GM18505 (cell line): ENCODE measurements around the gene ARSJ.
"Not testable (repeated sequence)": the region's sequence is repeated elsewhere in the genome, so short reads cannot be mapped to it uniquely, and the experiment has no call there.

Experiments used
- ATAC-seq: cut with Tn5 transposase; IDR thresholded peaks from one replicate; pipeline ENCODE4 v1.9.1; 2021; ENCODE audit not compliant: unreplicated experiment
- POLR2A ChIP-seq: IDR thresholded peaks from 4 replicates; pipeline ENCODE4 v1.6.1; 2011; ENCODE audit warnings: borderline replicate concordance; ENCODE audit not compliant: insufficient read depth, insufficient read length; ENCODE audit errors: extremely low read depth

ARSJ gene

GRCh38 chr4:113979148-113979904, at the start of gene ARSJ:
TSS of gene ARSJ (minus strand) at chr4:113979647. CDS start at chr4:113978834, 813 bp downstream.
- no peak for ATAC-seq
- TF ChIP-seq POLR2A = no peak

- TF ChIP-seq POLR2A = no peak
- no peak for ATAC-seq
Measured at GRCh38 chr4:114028071-114028470, 48.6 kb upstream of the ARSJ start.

GRCh38 chr4:114027596-114027995, 48.1 kb upstream of the ARSJ start:
- ATAC-seq = no peak
- TF ChIP-seq POLR2A = no peak

GRCh38 chr4:114026447-114026846, 47.0 kb upstream of the ARSJ start:
- no peak for TF ChIP-seq POLR2A
- ATAC-seq = no peak

GRCh38 chr4:114025176-114025777, 45.8 kb upstream of the ARSJ start:
- TF ChIP-seq POLR2A = no peak
- ATAC-seq = peak; percentile 94

- ATAC-seq = no peak
- TF ChIP-seq POLR2A = no peak
Measured at GRCh38 chr4:114021451-114021850, 42.0 kb upstream of the ARSJ start.

- no peak for TF ChIP-seq POLR2A
- no peak for ATAC-seq
Measured at GRCh38 chr4:114019969-114020358, 40.5 kb upstream of the ARSJ start.

GRCh38 chr4:114019276-114019968, 40.0 kb upstream of the ARSJ start:
- no peak for ATAC-seq

GRCh38 chr4:114017120-114017917, 37.9 kb upstream of the ARSJ start:
- no peak for ATAC-seq
- TF ChIP-seq POLR2A = no peak

More at GRCh38 chr4:114019276-114019968, 40.0 kb upstream of the ARSJ start:
- no peak for TF ChIP-seq POLR2A

- no peak for TF ChIP-seq POLR2A
- ATAC-seq = no peak
Measured at GRCh38 chr4:114015444-114015899, 36.0 kb upstream of the ARSJ start.

- not testable (repeated sequence) for ATAC-seq
Measured at GRCh38 chr4:114013201-114013600, 33.8 kb upstream of the ARSJ start.

- ATAC-seq = no peak
Measured at GRCh38 chr4:114012749-114013148, 33.3 kb upstream of the ARSJ start.

More at GRCh38 chr4:114012749-114013148, 33.3 kb upstream of the ARSJ start:
- TF ChIP-seq POLR2A = no peak
